HG03575 (cell line): Measurements from ENCODE around the gene CDH22.

ENCODE experiments used
- ATAC-seq: cut with Tn5 transposase; IDR thresholded peaks from one replicate; pipeline ENCODE4 v1.9.1; 2021; ENCODE audit not compliant: unreplicated experiment, insufficient number of reproducible peaks, low FRiP score; ENCODE audit errors: extremely low read depth

The CDH22 gene

DNA sequence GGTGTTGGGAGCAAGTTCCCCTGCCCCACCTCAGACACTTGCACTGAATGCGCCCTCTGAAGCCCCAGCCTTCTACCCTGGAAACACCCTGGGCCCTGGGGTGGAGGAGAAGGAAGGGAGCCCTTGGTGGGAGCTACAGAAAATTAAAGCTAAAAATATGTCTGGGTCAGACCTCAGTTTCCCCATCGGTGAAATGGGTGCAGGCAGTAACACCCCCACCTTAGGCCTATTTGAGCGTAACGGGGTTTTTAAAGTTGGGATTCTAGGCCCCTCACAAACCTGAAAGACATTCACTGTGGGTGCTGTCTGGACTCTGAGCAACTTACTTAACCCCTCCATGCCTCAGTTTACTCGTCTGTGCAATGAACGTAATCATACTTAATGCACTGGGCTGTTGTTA lies 19.3 kb upstream of the CDH22 start:
- ATAC-seq = no peak

DNA sequence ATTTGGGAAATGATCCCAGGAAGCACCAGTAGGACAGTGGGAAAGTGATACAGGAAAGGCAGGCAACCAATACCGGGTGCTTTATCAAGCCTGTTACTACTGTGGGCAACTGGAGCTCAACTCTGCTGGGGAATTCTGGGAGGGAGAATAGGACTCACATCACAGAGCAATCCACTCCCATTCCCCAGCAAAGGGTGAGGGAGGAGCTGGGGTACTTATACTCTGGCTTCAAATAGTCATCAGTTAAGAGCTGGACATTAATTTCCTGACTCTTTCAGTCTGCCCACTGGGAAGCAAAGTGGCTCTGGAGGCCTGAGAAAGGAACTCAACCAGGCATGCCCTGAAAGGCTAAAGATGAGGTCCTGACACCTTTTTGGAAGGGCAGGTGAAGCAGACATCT lies 17.5 kb upstream of the CDH22 start:
- no peak for ATAC-seq

DNA sequence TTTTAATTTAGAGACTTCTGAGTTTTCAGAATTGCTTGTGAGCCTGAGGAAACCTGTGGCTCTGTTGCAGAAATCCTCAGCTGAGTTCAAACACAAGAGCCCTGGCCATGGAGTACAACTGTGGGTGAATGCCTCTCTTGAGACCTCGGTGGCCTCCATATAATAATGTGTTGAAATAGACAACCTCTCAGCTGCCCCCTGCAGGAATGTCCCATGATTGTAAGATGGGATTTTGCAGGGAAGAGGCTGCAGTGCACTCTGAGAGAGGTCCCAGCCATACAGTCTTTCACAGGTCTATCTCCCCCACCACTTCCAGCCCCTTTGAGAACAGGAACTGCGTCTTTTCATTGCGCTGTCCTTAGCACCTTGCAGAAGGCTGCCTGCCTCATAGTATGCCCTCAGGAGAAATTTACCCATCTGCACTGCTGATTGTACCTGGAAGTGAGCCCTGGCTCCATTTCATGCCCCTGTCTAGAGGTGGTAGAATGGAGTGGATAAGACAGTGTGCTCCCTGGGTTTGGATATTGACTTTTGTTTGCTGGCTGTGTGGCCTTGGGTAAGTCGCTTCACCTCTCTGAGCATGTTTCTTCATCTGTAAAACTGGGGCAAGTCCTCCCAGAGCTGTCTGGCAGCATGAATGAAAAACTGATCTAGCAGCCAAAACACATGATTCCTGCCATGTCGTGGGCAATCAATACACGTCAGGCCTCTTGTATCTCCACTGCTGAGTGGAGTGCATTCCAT lies 16.8 kb upstream of the CDH22 start:
- no peak for ATAC-seq

DNA sequence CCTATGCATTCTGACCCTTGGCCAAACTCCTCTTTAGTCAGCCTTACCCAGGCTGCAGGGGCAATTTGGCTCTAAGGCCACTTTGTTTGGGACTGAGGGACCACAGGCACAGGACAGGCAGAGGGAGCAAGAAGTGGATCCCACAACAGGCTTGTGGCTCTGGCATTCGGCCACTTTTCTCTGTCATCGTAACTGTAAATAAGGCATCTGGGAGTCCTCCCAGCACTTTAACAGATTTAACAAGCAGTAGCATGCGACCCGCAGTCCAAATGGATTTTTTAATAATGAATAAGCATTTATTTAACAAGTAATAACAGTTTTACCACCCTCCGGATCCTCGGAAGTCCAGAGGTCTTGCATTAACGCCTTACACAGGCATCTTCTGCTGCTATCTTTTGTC lies 16.1 kb upstream of the CDH22 start:
- no peak for ATAC-seq

GRCh38 chr20:46323557-46323956 lies 15.3 kb upstream of the CDH22 start:
- no peak for ATAC-seq

DNA sequence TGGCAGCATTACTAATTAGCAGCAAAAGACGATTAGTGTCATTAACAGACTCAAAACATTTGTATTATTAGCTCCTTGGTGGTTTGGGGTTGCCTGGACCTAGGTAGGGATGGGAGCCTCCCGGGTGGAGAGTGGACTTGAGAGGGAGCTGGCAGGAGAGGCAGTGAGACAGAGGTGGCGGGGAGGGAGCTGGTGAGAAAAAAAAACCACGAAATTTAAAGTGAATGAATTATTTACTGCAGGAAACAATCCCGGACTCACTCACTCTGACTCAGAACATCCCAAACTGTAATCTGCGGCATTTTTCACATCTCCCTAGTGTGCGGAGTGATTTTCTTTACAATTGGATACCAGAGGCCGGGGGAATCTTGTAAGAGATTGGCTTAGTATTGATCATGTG lies 14.3 kb upstream of the CDH22 start:
- no peak for ATAC-seq

DNA sequence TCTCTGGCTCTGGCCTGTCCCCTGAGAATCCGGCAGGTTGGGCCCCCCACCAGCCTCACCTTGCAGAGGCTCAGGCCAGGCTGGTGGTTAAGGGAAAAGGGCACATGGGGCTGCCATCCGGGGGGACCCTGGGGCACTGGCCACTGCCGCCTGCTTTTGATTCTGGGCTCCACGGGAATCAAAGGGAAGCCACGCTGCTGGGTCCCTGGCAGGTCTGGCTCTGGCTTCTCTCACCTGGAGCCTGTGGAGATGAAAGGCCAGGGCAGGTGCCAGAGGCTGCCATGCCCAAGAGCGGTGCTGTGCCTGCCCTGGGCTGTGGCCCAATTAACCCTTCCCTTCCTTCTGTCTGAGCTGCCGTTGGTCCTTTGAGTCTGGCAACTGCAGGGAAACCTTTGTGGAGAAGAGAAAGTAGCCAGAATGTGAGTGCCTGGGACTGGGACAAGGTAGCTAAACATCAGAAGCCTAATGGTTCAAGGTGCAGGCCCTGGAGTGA lies 9.4 kb upstream of the CDH22 start:
- no peak for ATAC-seq

GRCh38 chr20:46316984-46317684 lies 8.8 kb upstream of the CDH22 start:
- ATAC-seq = no peak

GRCh38 chr20:46315311-46315710 lies 7.0 kb upstream of the CDH22 start:
- no peak for ATAC-seq

DNA sequence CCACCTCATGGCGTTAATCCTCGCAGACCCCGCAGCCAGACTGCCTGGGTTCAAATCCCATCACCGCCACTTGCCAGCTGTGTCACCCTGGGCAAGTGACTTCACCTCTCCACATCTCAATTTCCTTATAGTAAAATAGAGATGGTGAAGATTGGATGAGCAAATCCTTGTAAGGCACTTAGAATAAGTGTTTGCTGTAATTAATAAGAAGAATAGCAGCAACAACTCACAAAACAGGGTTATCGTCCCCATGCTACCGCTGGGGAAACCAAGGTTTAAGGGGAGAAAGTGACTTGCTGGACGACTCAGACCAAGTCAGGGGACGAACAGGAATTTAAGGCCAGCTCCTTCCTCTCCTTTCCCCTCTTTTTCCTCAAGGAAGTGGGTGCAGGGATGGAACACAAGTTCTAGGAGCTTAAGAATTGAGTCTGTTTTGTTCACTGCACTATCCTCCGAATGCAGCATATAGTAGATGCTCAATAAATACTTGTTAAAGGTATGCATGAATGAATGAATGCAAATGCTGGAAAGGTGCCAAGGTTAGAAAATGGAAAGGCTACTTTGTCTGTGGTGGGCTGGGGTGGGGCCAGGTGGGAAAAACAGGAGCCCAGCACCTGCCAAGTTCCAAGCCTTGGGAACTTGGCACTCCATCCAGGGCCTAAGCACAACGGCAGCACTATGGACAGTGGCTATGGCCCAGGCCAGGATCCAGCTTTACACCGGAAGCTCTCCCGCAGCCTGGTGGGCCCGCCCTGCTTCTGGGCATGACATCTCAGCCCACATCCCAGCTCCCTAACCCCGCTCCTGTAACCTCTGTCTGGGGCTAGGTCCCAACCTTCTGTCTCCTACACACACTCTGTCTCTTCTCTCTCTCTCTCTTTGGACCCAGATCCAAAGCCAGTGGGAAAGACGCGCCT lies 4.9 kb upstream of the CDH22 start:
- ATAC-seq = no peak

GRCh38 chr20:46312075-46312944 lies 4.0 kb upstream of the CDH22 start:
- no peak for ATAC-seq

DNA sequence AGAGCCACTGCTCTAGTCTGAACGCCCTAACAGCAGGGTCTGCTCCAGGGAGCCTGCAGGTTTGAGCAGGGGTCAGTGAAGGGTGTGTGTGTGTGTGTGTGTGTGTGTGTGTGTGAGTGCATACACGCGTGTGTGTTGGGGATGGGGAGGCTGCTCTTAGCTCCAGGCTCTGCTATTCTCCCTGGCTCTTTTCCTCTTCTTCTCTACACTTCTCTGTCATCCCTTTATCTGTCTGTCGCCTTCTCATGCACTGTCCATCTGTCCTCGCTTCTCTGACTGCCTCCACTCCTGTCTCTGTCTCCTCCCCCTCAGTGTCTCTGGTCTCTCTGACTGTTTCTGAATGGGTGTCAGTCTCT lies 3.4 kb upstream of the CDH22 start:
- no peak for ATAC-seq

GRCh38 chr20:46311039-46311650 lies 2.8 kb upstream of the CDH22 start:
- no peak for ATAC-seq

- ATAC-seq = no peak
Measured at GRCh38 chr20:46309945-46310344, 1.6 kb upstream of the CDH22 start.

DNA sequence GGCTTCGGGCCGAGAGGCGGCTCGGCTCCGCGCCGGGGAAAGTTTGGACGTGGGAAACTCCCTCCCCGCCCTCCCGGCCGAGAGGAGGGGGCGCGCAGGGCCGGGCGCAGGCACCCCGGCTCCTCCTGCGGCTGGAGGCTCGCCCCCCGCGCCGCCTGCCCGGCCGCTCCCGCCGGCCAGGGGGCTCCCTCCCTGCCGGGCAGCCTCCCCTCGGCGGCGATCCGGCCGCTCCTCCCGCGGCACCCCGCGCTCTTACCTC lies 370 bp downstream of the CDH22 start:
- ATAC-seq = no peak

DNA sequence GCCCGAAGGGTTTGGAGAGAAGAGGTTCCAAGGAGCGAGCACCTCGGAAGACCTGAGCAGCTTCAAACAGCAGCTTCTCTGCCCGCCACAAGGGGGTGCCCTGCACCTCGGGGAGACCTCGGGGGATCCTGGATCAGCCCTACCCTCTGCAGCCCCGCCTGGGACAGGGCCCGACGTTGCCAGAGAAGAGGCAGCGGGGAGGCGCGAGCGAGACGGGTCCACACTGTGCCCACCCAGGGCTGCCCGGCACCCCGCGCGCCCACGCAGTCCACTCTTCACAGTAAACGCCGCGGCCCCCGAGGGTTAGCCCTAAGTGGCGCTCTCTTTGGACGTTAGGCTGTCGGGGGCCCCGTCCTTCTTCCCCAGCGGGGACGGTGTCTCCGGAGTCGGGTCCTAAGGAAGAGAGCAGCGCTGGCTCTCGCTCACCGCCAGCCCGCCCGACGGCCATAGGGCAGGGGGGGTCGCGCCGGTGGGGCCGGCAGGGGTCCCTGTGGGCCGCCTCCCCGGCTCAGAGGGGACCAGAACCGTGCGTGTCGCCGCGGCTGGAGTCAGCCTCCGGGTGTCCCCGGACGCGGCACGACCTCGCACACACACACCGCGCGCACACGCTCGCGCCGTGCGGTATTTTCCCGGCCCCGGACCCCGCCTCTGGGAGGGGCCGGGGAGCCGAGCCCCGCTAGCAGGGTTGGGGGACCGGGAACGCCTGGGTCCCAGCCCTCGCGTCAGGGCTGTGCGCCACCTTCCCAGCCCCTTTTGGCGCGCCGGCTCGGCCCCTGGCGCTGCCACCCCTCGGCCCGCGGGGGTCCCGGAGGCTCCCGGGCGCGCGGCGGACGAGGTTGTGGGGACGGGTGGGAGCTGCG lies 929 bp downstream of the CDH22 start:
- ATAC-seq = no peak

GRCh38 chr20:46306743-46307138 lies 1.6 kb downstream of the CDH22 start:
- no peak for ATAC-seq

DNA sequence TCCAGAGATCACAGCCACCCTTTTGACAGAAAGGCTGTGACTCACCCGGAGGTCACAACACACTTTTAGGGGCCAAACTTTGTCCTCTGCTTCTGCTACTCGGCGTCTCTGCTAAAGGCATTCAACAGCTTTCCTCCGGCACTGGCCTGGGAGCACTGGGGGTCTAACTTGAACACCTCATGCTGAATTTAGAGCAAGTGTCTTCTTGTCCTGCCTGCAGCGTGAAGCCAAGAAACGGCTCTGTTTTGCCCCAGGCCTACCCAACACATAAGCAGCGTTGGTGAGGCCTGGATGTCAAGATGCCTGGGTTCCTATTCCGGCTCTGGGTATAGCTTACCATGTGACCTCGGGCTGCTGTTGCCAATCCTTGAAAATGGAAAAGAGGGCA lies 2.3 kb downstream of the CDH22 start:
- ATAC-seq = no peak
